Loucy (cell line): ENCODE results near the gene NGFR.

Experiments
- H2AFZ ChIP-seq: fragments of 200-600 bp; sonication (generic); 2 replicates; pipeline ENCODE4 v1.6.0; 2016; ENCODE audit warnings: antibody characterized with exemption, mild to moderate bottlenecking, low read length, moderate library complexity
- H3F3A ChIP-seq: fragments of 200-600 bp; 2 replicates; pipeline ENCODE4 v1.6.0; 2016; ENCODE audit warnings: antibody characterized with exemption, low read depth, mild to moderate bottlenecking
- H3K27me3 ChIP-seq: fragments of 200-600 bp; sonication (generic); 2 replicates; pipeline ENCODE4 v1.6.1; 2014; ENCODE audit warnings: low read length, mild to moderate bottlenecking; ENCODE audit not compliant: insufficient read depth, poor library complexity, severe bottlenecking
- H3K36me3 ChIP-seq: fragments of 200-600 bp; sonication (generic); 2 replicates; pipeline ENCODE4 v1.6.1; 2016; ENCODE audit warnings: low read length; ENCODE audit not compliant: insufficient read depth
- H3K4me1 ChIP-seq: fragments of 200-600 bp; sonication (generic); 2 replicates; pipeline ENCODE4 v1.5.1; 2014; ENCODE audit warnings: low read length, mild to moderate bottlenecking; ENCODE audit not compliant: insufficient read depth, poor library complexity, severe bottlenecking
- H3K4me2 ChIP-seq: fragments of 200-600 bp; sonication (generic); 2 replicates; pipeline ENCODE4 v1.6.0; 2014; ENCODE audit warnings: antibody characterized with exemption, low read length, low read depth, mild to moderate bottlenecking; ENCODE audit not compliant: poor library complexity, severe bottlenecking
- H3K4me3 ChIP-seq: fragments of 200-600 bp; sonication (generic); 2 replicates; pipeline ENCODE4 v1.5.1; 2014; ENCODE audit warnings: low read length, mild to moderate bottlenecking, mixed read lengths; ENCODE audit not compliant: poor library complexity, severe bottlenecking
- H3K79me2 ChIP-seq: fragments of 200-600 bp; sonication (generic); 2 replicates; pipeline ENCODE4 v1.6.1; 2014; ENCODE audit warnings: low read length; ENCODE audit not compliant: insufficient read depth
- H3K9ac ChIP-seq: fragments of 200-600 bp; sonication (generic); 2 replicates; pipeline ENCODE4 v1.6.0; 2014; ENCODE audit warnings: mild to moderate bottlenecking, low read depth, low read length, moderate library complexity; ENCODE audit not compliant: poor library complexity, severe bottlenecking
- H3K9me2 ChIP-seq: fragments of 200-600 bp; sonication (generic); replicated peaks from 2 replicates; pipeline ENCODE4 v1.6.1; 2016; ENCODE audit warnings: low read depth, low read length, mixed read lengths
- H3K9me3 ChIP-seq: fragments of 200-600 bp; sonication (generic); 2 replicates; pipeline ENCODE4 v1.6.1; 2014; ENCODE audit warnings: mild to moderate bottlenecking, antibody characterized with exemption, low read length, low read depth; ENCODE audit not compliant: insufficient read depth
- H4K20me1 ChIP-seq: fragments of 200-600 bp; sonication (generic); 2 replicates; pipeline ENCODE4 v1.6.0; 2014; ENCODE audit warnings: antibody characterized with exemption, low read length, mild to moderate bottlenecking; ENCODE audit not compliant: insufficient read depth, poor library complexity, severe bottlenecking
- CTCF ChIP-seq: fragments of 200-600 bp; sonication (generic); conservative IDR thresholded peaks from 2 replicates; pipeline ENCODE4 v1.5.1; 2014; ENCODE audit warnings: mild to moderate bottlenecking, antibody characterized with exemption, low read length
- EZH2phosphoT487 ChIP-seq: fragments of 200-600 bp; IDR thresholded peaks from 2 replicates; pipeline ENCODE4 v1.6.1; 2018; ENCODE audit warnings: antibody characterized with exemption, mild to moderate bottlenecking, moderate library complexity, borderline replicate concordance

NGFR gene

GRCh38 chr17:49520386-49521087 lies 25.4 kb downstream of the NGFR start:
- Histone ChIP-seq H3K4me2 (no peak overlapping the region), H3F3A (no peaks in the 10 kb centered on the region), H3K4me1 (peaks cover 7% of the 10 kb centered on the region), H3K9ac (no peak overlapping the region), H3K27me3 (no peaks in the 10 kb centered on the region), H3K36me3 (no peaks in the 10 kb centered on the region), H3K79me2 (no peaks in the 10 kb centered on the region), H3K9me2 (no peaks in the 10 kb centered on the region), H3K9me3 (no peaks in the 10 kb centered on the region), H3K4me3 (no peak overlapping the region), H2AFZ (no peak overlapping the region), H4K20me1 (no peaks in the 10 kb centered on the region)
- TF ChIP-seq CTCF: no peak
- no peak for TF ChIP-seq EZH2phosphoT487

GRCh38 chr17:49521088-49521450 lies 26.0 kb downstream of the NGFR start:
- H4K20me1 ChIP-seq: no peaks in the 10 kb centered on the region
- H3K4me2 ChIP-seq: no peak overlapping the region
- H3F3A ChIP-seq: no peaks in the 10 kb centered on the region
- H3K9me2 ChIP-seq: no peaks in the 10 kb centered on the region
- no peak overlapping the region for H3K9ac ChIP-seq
- peaks cover 7% of the 10 kb centered on the region for H3K4me1 ChIP-seq
- H2AFZ ChIP-seq: no peak overlapping the region
- no peaks in the 10 kb centered on the region for H3K27me3 ChIP-seq
- no peaks in the 10 kb centered on the region for H3K79me2 ChIP-seq
- no peaks in the 10 kb centered on the region for H3K36me3 ChIP-seq
- TF ChIP-seq EZH2phosphoT487: no peak
- no peak for TF ChIP-seq CTCF
- H3K9me3 ChIP-seq: no peaks in the 10 kb centered on the region
- H3K4me3 ChIP-seq: no peak overlapping the region

GRCh38 chr17:49521471-49522356 lies 26.6 kb downstream of the NGFR start:
- Histone ChIP-seq H2AFZ (no peak overlapping the region), H3K79me2 (no peaks in the 10 kb centered on the region), H3K4me1 (peaks cover 7% of the 10 kb centered on the region), H3K4me2 (no peak overlapping the region), H3K36me3 (no peaks in the 10 kb centered on the region), H3K27me3 (no peaks in the 10 kb centered on the region), H3F3A (no peaks in the 10 kb centered on the region), H3K9me2 (no peaks in the 10 kb centered on the region), H3K9me3 (no peaks in the 10 kb centered on the region), H4K20me1 (no peaks in the 10 kb centered on the region), H3K4me3 (no peak overlapping the region), H3K9ac (no peak overlapping the region)
- no peak for TF ChIP-seq EZH2phosphoT487
- no peak for TF ChIP-seq CTCF
